ENCODE data around the gene CBR3.

GRCh38 chr21:36125512-36126207 lies 9.2 kb upstream of the CBR3 start:
- TF ChIP-seq ZNF8 (CRISPR knock-in tag; IDR thresholded peaks at IDR 0.05) (no peak), GLIS3 (CRISPR knock-in tag; IDR thresholded peaks at IDR 0.05) (no peak)

Data from SK-N-SH treated with all-trans-retinoic acid at 6 μM for 48 hours (cell line).